H1 (cell line): ENCODE data around the gene BICD1. TPM values are rescaled to one million over a fixed set of nuclear protein-coding genes. Genes with fewer than 3 reads are reported as not detected.

ENCODE experiments used
- CTCF ChIA-PET: fragments of 300-600 bp; sonication (Branson Sonifier 250); formaldehyde crosslinking; loops from one replicate; lab custom pipeline; 2021; ENCODE audit not compliant: partially characterized antibody; lab: Charles Lee
- POLR2A ChIA-PET: fragments of 300-600 bp; sonication (Branson Sonifier 250); formaldehyde crosslinking; loops from one replicate; lab custom pipeline; 2021; ENCODE audit warnings: inconsistent platforms; ENCODE audit not compliant: partially characterized antibody; lab: Charles Lee
- DNase-seq, 2 experiments: peaks; one replicate each; pipeline versions ENCODE4 v3.0.0 to v3.0.0-alpha.2; 2010 to 2022; ENCODE audit warnings: low spot score in 2 of 2, low read depth in 1 of 2, mixed read lengths in 1 of 2
- FAIRE-seq: peaks from 2 replicates; lab custom pipeline; 2011; peaks lifted over from hg19 to GRCh38; lab: Jason Lieb, UNC
- H2AFZ ChIP-seq: 2 replicates; pipeline ENCODE4 v1.8.1; 2012; ENCODE audit warnings: low read length, inconsistent platforms
- H2AK5ac ChIP-seq: 2 replicates; pipeline ENCODE4 v1.6.1; 2013; ENCODE audit warnings: low read depth, low read length
- H2BK120ac ChIP-seq: replicated peaks from 2 replicates; pipeline ENCODE3; 2013; ENCODE audit warnings: low read depth, low read length, inconsistent platforms
- H2BK12ac ChIP-seq: 2 replicates; pipeline ENCODE4 v1.6.1; 2013; ENCODE audit warnings: low read depth, low read length
- H2BK15ac ChIP-seq: 2 replicates; pipeline ENCODE4 v1.6.1; 2013; ENCODE audit warnings: low read length
- H2BK20ac ChIP-seq: 2 replicates; pipeline ENCODE4 v1.6.1; 2013; ENCODE audit warnings: low read length
- H2BK5ac ChIP-seq: 2 replicates; pipeline ENCODE4 v1.6.1; 2013; ENCODE audit warnings: low read depth, low read length
- H3K14ac ChIP-seq: 2 replicates; pipeline ENCODE4 v1.6.1; 2013; ENCODE audit warnings: inconsistent platforms; ENCODE audit not compliant: insufficient read length
- H3K18ac ChIP-seq: 2 replicates; pipeline ENCODE4 v1.6.1; 2013; ENCODE audit warnings: low read length; ENCODE audit errors: extremely low read depth
- H3K23ac ChIP-seq: 2 replicates; pipeline ENCODE4 v1.6.1; 2013; ENCODE audit warnings: inconsistent platforms; ENCODE audit not compliant: insufficient read length
- H3K23me2 ChIP-seq: 2 replicates; pipeline ENCODE4 v1.6.1; 2013; ENCODE audit warnings: low read depth, low read length
- H3K27ac ChIP-seq: 2 replicates; pipeline ENCODE4 v1.6.1; 2011; ENCODE audit warnings: low read depth, low read length, inconsistent platforms
- H3K27me3 ChIP-seq, 4 experiments: replicated peaks in 1 of 4; 1 replicate in 1 of 4; 2 replicates in 3 of 4; pipeline versions ENCODE4 v1.6.1 to v1.8.1; 2011 to 2013; ENCODE audit warnings: low read length in 3 of 4, mild to moderate bottlenecking in 3 of 4, inconsistent platforms in 2 of 4, mixed read lengths in 2 of 4, moderate library complexity in 1 of 4; ENCODE audit not compliant: control insufficient read depth in 3 of 4, insufficient read depth in 3 of 4; ENCODE audit errors: extremely low read depth in 1 of 4
- H3K36me3 ChIP-seq, 4 experiments: 2 replicates each; pipeline versions ENCODE4 v1.6.1 to v1.8.1; 2011 to 2013; ENCODE audit warnings: mild to moderate bottlenecking in 4 of 4, low read length in 3 of 4, moderate library complexity in 2 of 4, control low read depth in 1 of 4, inconsistent platforms in 1 of 4; ENCODE audit not compliant: insufficient read depth in 4 of 4, control insufficient read depth in 2 of 4
- H3K4ac ChIP-seq: replicated peaks from 2 replicates; pipeline ENCODE3; 2013; ENCODE audit warnings: low read length, low read depth, mixed read lengths, inconsistent platforms; ENCODE audit not compliant: insufficient read length
- H3K4me1 ChIP-seq, 4 experiments: replicated peaks in 1 of 4; 1 replicate in 1 of 4; 2 replicates in 3 of 4; pipeline versions ENCODE4 v1.6.1 to v1.8.1; 2011 to 2013; ENCODE audit warnings: low read length in 3 of 4, inconsistent platforms in 2 of 4, mixed read lengths in 1 of 4; ENCODE audit not compliant: insufficient read depth in 4 of 4, control insufficient read depth in 3 of 4
- H3K4me2 ChIP-seq, 2 experiments: 2 replicates each; pipeline versions ENCODE4 v1.6.1 to v1.8.1; 2011 to 2013; ENCODE audit warnings: low read depth in 2 of 2, low read length in 2 of 2, control low read depth in 1 of 2, inconsistent platforms in 1 of 2, mild to moderate bottlenecking in 1 of 2; ENCODE audit not compliant: insufficient read depth in 1 of 2
- H3K4me3 ChIP-seq, 4 experiments: fragments of 200-600, 300-600 bp in 1 of 4; sonication (generic), shearing (Covaris generic), sonication (Bioruptor Twin) in 1 of 4; 2 replicates each; pipeline versions ENCODE4 v1.5.1 to v1.8.1; 2011 to 2016; ENCODE audit warnings: low read length in 4 of 4, low read depth in 3 of 4, control low read depth in 2 of 4, inconsistent platforms in 2 of 4, mild to moderate bottlenecking in 2 of 4, mixed read lengths in 1 of 4, moderate library complexity in 1 of 4; ENCODE audit not compliant: insufficient read depth in 2 of 4; ENCODE audit errors: extremely low read depth in 1 of 4
- H3K56ac ChIP-seq: replicated peaks from 2 replicates; pipeline ENCODE3; 2013; ENCODE audit warnings: low read depth, mild to moderate bottlenecking, mixed read lengths, low read length, inconsistent platforms; ENCODE audit not compliant: insufficient read length
- H3K79me1 ChIP-seq: 2 replicates; pipeline ENCODE4 v1.6.1; 2013; ENCODE audit warnings: low read depth, low read length, control low read depth
- H3K79me2 ChIP-seq, 2 experiments: 2 replicates each; pipeline versions ENCODE4 v1.6.1 to v1.8.1; 2012 to 2013; ENCODE audit warnings: low read length in 2 of 2, mild to moderate bottlenecking in 2 of 2, inconsistent platforms in 1 of 2; ENCODE audit not compliant: insufficient read depth in 2 of 2, control insufficient read depth in 1 of 2
- H3K9ac ChIP-seq, 4 experiments: replicated peaks in 1 of 4; 1 replicate in 1 of 4; 2 replicates in 3 of 4; pipeline versions ENCODE4 v1.6.1 to v1.8.1; 2011 to 2013; ENCODE audit warnings: low read depth in 3 of 4, low read length in 3 of 4, control low read depth in 2 of 4, mild to moderate bottlenecking in 2 of 4, moderate library complexity in 2 of 4, inconsistent platforms in 1 of 4; ENCODE audit errors: extremely low read depth in 1 of 4
- H3K9me3 ChIP-seq, 2 experiments: 2 replicates each; pipeline versions ENCODE4 v1.6.1 to v1.8.1; 2012 to 2013; ENCODE audit warnings: mild to moderate bottlenecking in 2 of 2, moderate library complexity in 2 of 2, control low read depth in 1 of 2, inconsistent platforms in 1 of 2, low read depth in 1 of 2, low read length in 1 of 2, mixed read lengths in 1 of 2; ENCODE audit not compliant: insufficient read depth in 2 of 2
- H4K20me1 ChIP-seq, 2 experiments: replicated peaks in 1 of 2; 2 replicates each; pipeline versions ENCODE3 to v1.8.1; 2011 to 2013; ENCODE audit warnings: inconsistent platforms in 2 of 2, low read length in 2 of 2, mild to moderate bottlenecking in 1 of 2; ENCODE audit not compliant: insufficient read depth in 2 of 2, control insufficient read depth in 1 of 2
- H4K5ac ChIP-seq: 2 replicates; pipeline ENCODE4 v1.6.1; 2013; ENCODE audit warnings: low read length, low read depth, mixed read lengths, inconsistent platforms; ENCODE audit not compliant: insufficient read length
- H4K8ac ChIP-seq: 2 replicates; pipeline ENCODE4 v1.8.0; 2013; ENCODE audit warnings: mild to moderate bottlenecking, moderate library complexity, low read length, inconsistent platforms; ENCODE audit not compliant: insufficient read depth; ENCODE audit errors: extremely low read depth
- H4K91ac ChIP-seq: replicated peaks from 2 replicates; pipeline ENCODE3; 2013; ENCODE audit warnings: low read length, mixed read lengths, inconsistent platforms; ENCODE audit not compliant: insufficient read length
- BACH1 ChIP-seq: IDR thresholded peaks from 2 replicates; pipeline ENCODE4 v1.6.1; 2012; ENCODE audit warnings: low read length, improper control_type of control experiment
- CHD1 ChIP-seq: IDR thresholded peaks from 2 replicates; pipeline ENCODE4 v1.6.1; 2012; ENCODE audit warnings: low read depth, low read length, improper control_type of control experiment
- CTBP2 ChIP-seq: IDR thresholded peaks from 2 replicates; pipeline ENCODE4 v1.7.0; 2011; ENCODE audit warnings: borderline replicate concordance, mild to moderate bottlenecking, moderate library complexity, mixed read lengths, low read length; ENCODE audit not compliant: insufficient read depth, insufficient read length
- JUN ChIP-seq: IDR thresholded peaks from 2 replicates; pipeline ENCODE4 v1.6.1; 2011; ENCODE audit warnings: low read depth, mild to moderate bottlenecking, improper control_type of control experiment, low read length
- KDM1A ChIP-seq: fragments of 200-600, 300-600 bp; sonication (generic); IDR thresholded peaks from 2 replicates; pipeline ENCODE4 v1.7.1; 2016; ENCODE audit warnings: mild to moderate bottlenecking, low read length, borderline replicate concordance
- POLR2A ChIP-seq, 2 experiments: IDR thresholded peaks; 1 replicate in 1 of 2; 2 replicates in 1 of 2; pipeline ENCODE4 v1.6.1; 2011; ENCODE audit warnings: low read depth in 2 of 2, low read length in 2 of 2, mild to moderate bottlenecking in 2 of 2; ENCODE audit errors: control extremely low read depth in 1 of 2
- POLR2AphosphoS5 ChIP-seq: IDR thresholded peaks from 2 replicates; pipeline ENCODE4 v1.6.1; 2011; ENCODE audit warnings: low read depth, low read length
- RXRA ChIP-seq: IDR thresholded peaks from 2 replicates; pipeline ENCODE4 v1.6.1; 2011; ENCODE audit warnings: low read depth, mild to moderate bottlenecking, low read length, moderate library complexity; ENCODE audit not compliant: insufficient read depth
- TBP ChIP-seq: IDR thresholded peaks from 2 replicates; pipeline ENCODE4 v1.6.1; 2011; ENCODE audit warnings: low read depth, low read length, improper control_type of control experiment
- WGBS, 2 experiments: shearing (Covaris generic) in 1 of 2; methylation state at CpG; one replicate each; pipeline versions ENCODE4 v1.1.6 to v1.1.7; 2013 to 2015; ENCODE audit warnings: low lambda C conversion rate in 2 of 2, mixed read lengths in 2 of 2, inconsistent platforms in 1 of 2, low coverage in 1 of 2, missing lambda C conversion rate in 1 of 2; ENCODE audit not compliant: insufficient replicate concordance in 2 of 2, insufficient coverage in 1 of 2, insufficient read length in 1 of 2; ENCODE audit errors: extremely low coverage in 1 of 2, missing lambda C conversion rate in 1 of 2; 5-methylcytosine and 5-hydroxymethylcytosine counted together
- polyA plus RNA-seq, 7 experiments: library from polyadenylated mRNA; depleted of rRNA in 3 of 7; stranded (reverse) in 5 of 7; unstranded in 2 of 7; fragments of >200 nt in 5 of 7; fragments of 200-250 nt in 2 of 7; gene quantifications; 1 replicate in 5 of 7; 2 replicates in 1 of 7; 4 replicates in 1 of 7; pipeline versions ENCODE4 v1.2.1 to v1.2.3, GENCODE V29; 2011 to 2013; ENCODE audit warnings: missing spikeins in 2 of 7, mixed read lengths in 2 of 7
- total RNA-seq: library from RNA; stranded (reverse); fragmentation: NEBNext Ultra II Directional; extraction: Animal tissue kit (Norgen Biotek cat#: 25700); gene quantifications from 2 replicates; pipeline ENCODE4 v1.2.1, GENCODE V29; 2021
- TF ChIP-seq, protein P1 (sequence below): IDR thresholded peaks from 2 replicates; pipeline ENCODE4 v1.6.1; 2012; ENCODE audit warnings: low read length, inconsistent platforms
- TF ChIP-seq, protein P2 (sequence below): IDR thresholded peaks from 2 replicates; pipeline ENCODE4 v1.6.1; 2011; ENCODE audit warnings: low read depth, mild to moderate bottlenecking, low read length; ENCODE audit not compliant: insufficient read depth

BICD1 gene
- total and polyA plus RNA-seq, 2 of the 8 experiments (the other 6 are each of a cell fraction or from before 2014, with no cell fraction given), result 34.1 to 58.4 TPM

DNA sequence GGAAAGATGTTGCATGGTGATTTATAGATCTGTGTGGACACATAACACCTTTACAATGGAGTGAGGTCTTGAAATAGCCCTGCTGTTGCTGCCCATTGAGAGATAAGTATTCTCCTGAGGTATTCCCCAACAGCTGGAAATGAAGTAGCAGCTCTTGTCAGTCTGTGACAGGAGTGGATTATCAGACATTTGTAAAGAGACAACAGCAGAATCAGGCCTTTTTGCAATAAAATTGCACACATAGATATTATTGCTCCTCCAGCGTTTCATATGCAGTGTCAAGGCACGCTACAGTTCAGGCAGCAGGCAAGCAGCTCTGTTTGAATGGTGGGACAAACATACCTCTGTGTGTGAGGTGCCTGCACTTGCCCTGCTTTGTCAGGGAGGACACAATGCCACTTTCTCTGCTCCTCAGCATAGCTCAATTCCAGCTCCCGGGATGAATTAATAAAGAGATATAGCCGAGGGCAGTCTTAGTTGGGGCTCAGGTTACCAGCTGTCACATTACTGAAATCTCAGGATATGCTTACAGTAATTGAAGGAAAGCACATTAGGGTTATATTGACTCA lies 49.4 kb downstream of the BICD1 start:
- CTCF ChIA-PET, result interaction anchor here (1.0 to 1.3 kb wide), 3 partner anchors 14 to 474 kb away, joined by 3 to 7 read pairs (median 5); no protein-coding TSS in a partner anchor
- H3K79me1 ChIP-seq, result peaks cover 11% of the 10 kb centered on the region; the same call in 1 of the 2 replicates
- no peaks in the 10 kb centered on the region for H3K27me3 ChIP-seq
- H3K36me3 ChIP-seq, result peaks cover 0 to 5% (median 0%) of the 10 kb centered on the region in 4 experiments; a peak in 3 of 8 replicates
- H2BK12ac ChIP-seq, result no peak overlapping the region
- H2AFZ ChIP-seq, result no peak overlapping the region
- peak overlapping the region in 1 of 2 experiments; percentile 2; a peak in 1 of 4 replicates for H3K4me2 ChIP-seq
- peaks cover 2 to 11% (median 6%) of the 10 kb centered on the region in 4 experiments; a peak in 5 of 7 replicates for H3K4me1 ChIP-seq
- H3K4me3 ChIP-seq, result no peak overlapping the region
- H3K79me2 ChIP-seq, result peaks cover 0 to 56% of the 10 kb centered on the region in 2 experiments; a peak in 2 of 4 replicates
- no peak overlapping the region for H3K56ac ChIP-seq
- H3K14ac ChIP-seq, result no peak overlapping the region
- H3K27ac ChIP-seq, result no peak overlapping the region
- no peak overlapping the region for H2BK5ac ChIP-seq
- H4K5ac ChIP-seq, result no peak overlapping the region
- H3K4ac ChIP-seq, result no peak overlapping the region
- no peak overlapping the region for H2BK20ac ChIP-seq
- H3K23ac ChIP-seq, result no peak overlapping the region
- H2AK5ac ChIP-seq, result no peak overlapping the region
- POLR2A ChIA-PET, result interaction anchor here (1.0 to 2.4 kb wide), 7 partner anchors 9 to 98 kb away, joined by 3 to 18 read pairs (median 3); partner anchors contain the start of gene BICD1
- H2BK120ac ChIP-seq, result no peak overlapping the region
- no peak overlapping the region for H2BK15ac ChIP-seq
- no peak overlapping the region for H3K9ac ChIP-seq
- H4K91ac ChIP-seq, result no peak overlapping the region
- no peak overlapping the region for H3K18ac ChIP-seq
- no peak for DNase-seq
- H3K23me2 ChIP-seq, result no peaks in the 10 kb centered on the region
- no peaks in the 10 kb centered on the region for H3K9me3 ChIP-seq
- FAIRE-seq, result no peak
- 74% methylated on average over 4 of the region's 4 CpGs; no CpG with 5 or more reads in 1 of the 2 experiments for WGBS, 2 experiments
- H4K20me1 ChIP-seq, result peaks cover 0 to 4% of the 10 kb centered on the region in 2 experiments
- no peak overlapping the region for H4K8ac ChIP-seq
- TF ChIP-seq RXRA (no peak), KDM1A (no peak), POLR2AphosphoS5 (no peak), POLR2A (IDR thresholded peaks at IDR 0.05; ENCODE audit: control extremely low read depth in 1 of 2, low read depth in 2 of 2, low read length in 2 of 2) (no peak), TBP (no peak), BACH1 (no peak), CTBP2 (no peak), CHD1 (no peak), JUN (no peak)
- TF ChIP-seq, protein P1, sequence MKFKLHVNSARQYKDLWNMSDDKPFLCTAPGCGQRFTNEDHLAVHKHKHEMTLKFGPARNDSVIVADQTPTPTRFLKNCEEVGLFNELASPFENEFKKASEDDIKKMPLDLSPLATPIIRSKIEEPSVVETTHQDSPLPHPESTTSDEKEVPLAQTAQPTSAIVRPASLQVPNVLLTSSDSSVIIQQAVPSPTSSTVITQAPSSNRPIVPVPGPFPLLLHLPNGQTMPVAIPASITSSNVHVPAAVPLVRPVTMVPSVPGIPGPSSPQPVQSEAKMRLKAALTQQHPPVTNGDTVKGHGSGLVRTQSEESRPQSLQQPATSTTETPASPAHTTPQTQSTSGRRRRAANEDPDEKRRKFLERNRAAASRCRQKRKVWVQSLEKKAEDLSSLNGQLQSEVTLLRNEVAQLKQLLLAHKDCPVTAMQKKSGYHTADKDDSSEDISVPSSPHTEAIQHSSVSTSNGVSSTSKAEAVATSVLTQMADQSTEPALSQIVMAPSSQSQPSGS, result no peak
- TF ChIP-seq, protein P2, sequence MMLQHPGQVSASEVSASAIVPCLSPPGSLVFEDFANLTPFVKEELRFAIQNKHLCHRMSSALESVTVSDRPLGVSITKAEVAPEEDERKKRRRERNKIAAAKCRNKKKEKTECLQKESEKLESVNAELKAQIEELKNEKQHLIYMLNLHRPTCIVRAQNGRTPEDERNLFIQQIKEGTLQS, result no peak
